GM12878 (cell line): ENCODE data around the gene BTBD9. TPM values are rescaled to one million over a fixed set of nuclear protein-coding genes. Genes with fewer than 3 reads are reported as not detected.

Experiments
- ATAC-seq: fragments of 200-7000 bp; cut with Tn5 transposase; 3 replicates; pipeline ENCODE4 v1.9.1; 2020; ENCODE audit warnings: mild to moderate bottlenecking, moderate library complexity
- BruUV-seq: library from RNA; stranded (reverse); fragments of 400-500 nt; replicated peaks from 2 replicates; lab custom pipeline; 2021; lab: Mats Ljungman, UMichigan
- CTCF ChIA-PET: fragments of 300-600 bp; sonication (Branson Sonifier 250); formaldehyde crosslinking; extraction: SDS; loops from one replicate; lab custom pipeline; 2021; ENCODE audit warnings: inconsistent platforms; lab: Yijun Ruan, JAX
- POLR2A ChIA-PET: fragments of 350-600 bp; formaldehyde crosslinking; extraction: SDS; loops from one replicate; lab custom pipeline; 2021; ENCODE audit warnings: inconsistent platforms; lab: Charles Lee
- RAD21 ChIA-PET: fragments of 300-600 bp; sonication (Branson Sonifier 250); formaldehyde crosslinking; loops from one replicate; lab custom pipeline; 2023; ENCODE audit warnings: antibody characterized with exemption; ENCODE audit not compliant: unreplicated experiment; lab: Charles Lee
- SMC1A ChIA-PET: fragments of 300-600 bp; sonication (Branson Sonifier 250); formaldehyde crosslinking; loops from one replicate; lab custom pipeline; 2023; ENCODE audit not compliant: unreplicated experiment, uncharacterized antibody; lab: Charles Lee
- DNase-seq: peaks from one replicate; pipeline ENCODE4 v3.0.0-alpha.2; 2011; ENCODE audit warnings: low read depth, low spot score
- FAIRE-seq: peaks from 3 replicates; lab custom pipeline; 2011; peaks lifted over from hg19 to GRCh38; lab: Jason Lieb, UNC
- H2AFZ ChIP-seq: 2 replicates; pipeline ENCODE4 v1.6.0; 2011; ENCODE audit warnings: low read depth, low read length, control low read depth; ENCODE audit not compliant: control insufficient read depth
- H3K27ac ChIP-seq: 2 replicates; pipeline ENCODE4 v1.5.1; 2011; ENCODE audit warnings: control low read depth; ENCODE audit not compliant: control insufficient read depth, insufficient read depth
- H3K27me3 ChIP-seq, 2 experiments: replicated peaks in 1 of 2; 2 replicates each; pipeline versions ENCODE4 v1.6.0 to v1.6.1; 2011; ENCODE audit warnings: low read length in 1 of 2; ENCODE audit not compliant: control insufficient read depth in 2 of 2, insufficient read depth in 2 of 2
- H3K36me3 ChIP-seq, 2 experiments: 2 replicates each; pipeline ENCODE4 v1.5.1; 2011; ENCODE audit warnings: low read length in 1 of 2; ENCODE audit not compliant: control insufficient read depth in 2 of 2, insufficient read depth in 2 of 2
- H3K4me1 ChIP-seq: 2 replicates; pipeline ENCODE4 v1.6.1; 2011; ENCODE audit warnings: mild to moderate bottlenecking, low read length, moderate library complexity, mixed read lengths; ENCODE audit not compliant: control insufficient read depth, insufficient read depth
- H3K4me2 ChIP-seq: 2 replicates; pipeline ENCODE4 v1.6.0; 2011; ENCODE audit warnings: control low read depth; ENCODE audit not compliant: control insufficient read depth, insufficient read depth
- H3K4me3 ChIP-seq: fragments of 200-600 bp; sonication (generic); 2 replicates; pipeline ENCODE4 v1.5.1; 2016
- H3K79me2 ChIP-seq: 2 replicates; pipeline ENCODE4 v1.6.0; 2011; ENCODE audit warnings: low read length; ENCODE audit not compliant: control insufficient read depth, insufficient read depth
- H3K9ac ChIP-seq: 2 replicates; pipeline ENCODE4 v1.8.0; 2011; ENCODE audit warnings: low read length, control low read depth, mixed read lengths; ENCODE audit not compliant: control insufficient read depth, insufficient read depth
- H3K9me3 ChIP-seq: replicated peaks from 3 replicates; pipeline ENCODE4 v1.5.1; 2011; ENCODE audit warnings: mild to moderate bottlenecking, low read length; ENCODE audit not compliant: control insufficient read depth, insufficient read depth
- H4K20me1 ChIP-seq: 2 replicates; pipeline ENCODE4 v1.6.0; 2011; ENCODE audit not compliant: control insufficient read depth, insufficient read depth
- BCL11A ChIP-seq: IDR thresholded peaks from 2 replicates; pipeline ENCODE4 v1.6.1; 2011; ENCODE audit warnings: low read depth, low read length
- BRCA1 ChIP-seq: IDR thresholded peaks from 2 replicates; pipeline ENCODE4 v1.6.1; 2011; ENCODE audit warnings: low read depth, low read length, improper control_type of control experiment
- CBX3 ChIP-seq: fragments of 200-600 bp; sonication (generic); IDR thresholded peaks from 2 replicates; pipeline ENCODE4 v1.6.1; 2016; ENCODE audit warnings: low read depth, borderline replicate concordance
- CEBPB ChIP-seq, 2 experiments: fragments of 150-350 bp in 1 of 2; IDR thresholded peaks; 2 replicates each; pipeline ENCODE4 v1.6.1; 2012 to 2014; ENCODE audit warnings: low read depth in 2 of 2, low read length in 2 of 2, borderline replicate concordance in 1 of 2, inconsistent platforms in 1 of 2
- E2F4 ChIP-seq: IDR thresholded peaks from 2 replicates; pipeline ENCODE4 v1.6.1; 2012; ENCODE audit warnings: low read depth, low read length, improper control_type of control experiment
- EP300 ChIP-seq, 2 experiments: fragments of 150-350 bp in 1 of 2; IDR thresholded peaks; 2 replicates each; pipeline ENCODE4 v1.6.1; 2011 to 2012; ENCODE audit warnings: low read depth in 2 of 2, low read length in 2 of 2, borderline replicate concordance in 1 of 2, improper control_type of control experiment in 1 of 2, inconsistent platforms in 1 of 2; ENCODE audit not compliant: control insufficient read depth in 1 of 2
- FOS ChIP-seq: IDR thresholded peaks from 3 replicates; pipeline ENCODE4 v1.6.1; 2011; ENCODE audit warnings: borderline replicate concordance; ENCODE audit not compliant: insufficient read length; ENCODE audit errors: extremely low read depth
- NFXL1 ChIP-seq: fragments of 450-650 bp; IDR thresholded peaks from 2 replicates; pipeline ENCODE4 v1.6.1; 2017; ENCODE audit warnings: antibody characterized with exemption, mild to moderate bottlenecking, borderline replicate concordance
- REST ChIP-seq: IDR thresholded peaks from 2 replicates; pipeline ENCODE4 v1.6.1; 2012; ENCODE audit warnings: mild to moderate bottlenecking, low read depth, low read length
- SMAD1 ChIP-seq: fragments of 450-650 bp; IDR thresholded peaks from 2 replicates; pipeline ENCODE4 v1.6.1; 2018; ENCODE audit warnings: mild to moderate bottlenecking, low read depth; ENCODE audit not compliant: partially characterized antibody
- WGBS: methylation state at CpG from one replicate; pipeline ENCODE4 v1.1.6; 2016; ENCODE audit warnings: low lambda C conversion rate; ENCODE audit not compliant: insufficient replicate concordance, insufficient coverage; ENCODE audit errors: missing lambda C conversion rate; 5-methylcytosine and 5-hydroxymethylcytosine counted together
- in situ Hi-C: fragments of 300-500 bp; cut with MboI; formaldehyde crosslinking; loops from 9 replicates; pipeline ENCODE4 v1.14.3; 2018; ENCODE audit warnings: mixed read lengths
- intact Hi-C: fragments of 100-400 bp; cut with micrococcal nuclease; formaldehyde crosslinking; loops from one replicate; pipeline ENCODE4 v1.14.2; 2022; ENCODE audit not compliant: unreplicated experiment
- polyA plus RNA-seq, 11 experiments: library from polyadenylated mRNA; depleted of rRNA in 4 of 11; unstranded in 6 of 11; stranded (reverse) in 5 of 11; fragments of >200 nt; fragmentation: Nextera tagmentation in 4 of 11; fragmentation: Illumina TruSeq in 1 of 11; extraction: Ambion mirVana in 4 of 11; extraction: Trizol in 1 of 11; gene quantifications; 1 replicate in 1 of 11; 2 replicates in 10 of 11; pipeline versions ENCODE4 v1.2.1 to v1.2.3, GENCODE V29; 2011 to 2016; ENCODE audit warnings: inconsistent platforms in 2 of 11, missing spikeins in 2 of 11, low read depth in 1 of 11
- total RNA-seq, 4 experiments: library from RNA; depleted of rRNA in 3 of 4; stranded (reverse); fragments of >200 nt in 3 of 4; fragmentation: Illumina TruSeq in 1 of 4; extraction: Trizol in 1 of 4; gene quantifications; 2 replicates each; pipeline versions ENCODE4 v1.2.1 to v1.2.3, GENCODE V29; 2013 to 2021
- TF ChIP-seq, protein P1 (sequence below): fragments of 450-650 bp; formaldehyde crosslinking; IDR thresholded peaks from 2 replicates; pipeline ENCODE4 v1.5.0; 2022; ENCODE audit warnings: mild to moderate bottlenecking, missing genetic modification characterization

Gene BTBD9
- total and polyA plus RNA-seq, 10 of the 15 experiments (the other 5 are each of a cell fraction or from before 2014, with no cell fraction given): 0.22 to 8.6 (median 4.6) TPM

GRCh38 chr6:38599261-38599660, 40.5 kb downstream of the BTBD9 start:
- SMC1A ChIA-PET: interaction anchor here (1.0 to 1.6 kb wide), 2 partner anchors 16 to 29 kb away, joined by 3 to 4 read pairs; no protein-coding TSS in a partner anchor
- no peak for TF ChIP-seq CEBPB (IDR thresholded peaks at IDR 0.05; ENCODE audit: borderline replicate concordance in 1 of 2, low read depth in 2 of 2, low read length in 2 of 2)
- no peak for TF ChIP-seq BRCA1
- no peak for TF ChIP-seq CBX3
- TF ChIP-seq SMAD1: no peak
- TF ChIP-seq NFXL1: no peak
- TF ChIP-seq, protein P1, sequence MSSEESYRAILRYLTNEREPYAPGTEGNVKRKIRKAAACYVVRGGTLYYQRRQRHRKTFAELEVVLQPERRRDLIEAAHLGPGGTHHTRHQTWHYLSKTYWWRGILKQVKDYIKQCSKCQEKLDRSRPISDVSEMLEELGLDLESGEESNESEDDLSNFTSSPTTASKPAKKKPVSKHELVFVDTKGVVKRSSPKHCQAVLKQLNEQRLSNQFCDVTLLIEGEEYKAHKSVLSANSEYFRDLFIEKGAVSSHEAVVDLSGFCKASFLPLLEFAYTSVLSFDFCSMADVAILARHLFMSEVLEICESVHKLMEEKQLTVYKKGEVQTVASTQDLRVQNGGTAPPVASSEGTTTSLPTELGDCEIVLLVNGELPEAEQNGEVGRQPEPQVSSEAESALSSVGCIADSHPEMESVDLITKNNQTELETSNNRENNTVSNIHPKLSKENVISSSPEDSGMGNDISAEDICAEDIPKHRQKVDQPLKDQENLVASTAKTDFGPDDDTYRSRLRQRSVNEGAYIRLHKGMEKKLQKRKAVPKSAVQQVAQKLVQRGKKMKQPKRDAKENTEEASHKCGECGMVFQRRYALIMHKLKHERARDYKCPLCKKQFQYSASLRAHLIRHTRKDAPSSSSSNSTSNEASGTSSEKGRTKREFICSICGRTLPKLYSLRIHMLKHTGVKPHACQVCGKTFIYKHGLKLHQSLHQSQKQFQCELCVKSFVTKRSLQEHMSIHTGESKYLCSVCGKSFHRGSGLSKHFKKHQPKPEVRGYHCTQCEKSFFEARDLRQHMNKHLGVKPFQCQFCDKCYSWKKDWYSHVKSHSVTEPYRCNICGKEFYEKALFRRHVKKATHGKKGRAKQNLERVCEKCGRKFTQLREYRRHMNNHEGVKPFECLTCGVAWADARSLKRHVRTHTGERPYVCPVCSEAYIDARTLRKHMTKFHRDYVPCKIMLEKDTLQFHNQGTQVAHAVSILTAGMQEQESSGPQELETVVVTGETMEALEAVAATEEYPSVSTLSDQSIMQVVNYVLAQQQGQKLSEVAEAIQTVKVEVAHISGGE (CRISPR knock-in tag): no peak
- no peak for TF ChIP-seq REST
- TF ChIP-seq BCL11A: no peak
- no peak for TF ChIP-seq FOS
- no peak for TF ChIP-seq E2F4
- no peak for TF ChIP-seq EP300 (IDR thresholded peaks at IDR 0.05; ENCODE audit: borderline replicate concordance in 1 of 2, control insufficient read depth in 1 of 2, low read depth in 2 of 2, low read length in 2 of 2)

More at GRCh38 chr6:38599261-38599660, 40.5 kb downstream of the BTBD9 start:
- Histone ChIP-seq H3K27me3 (no peaks in the 10 kb centered on the region), H3K4me3 (no peak overlapping the region), H3K9me3 (no peaks in the 10 kb centered on the region), H3K36me3 (no peaks in the 10 kb centered on the region), H3K4me1 (no peaks in the 10 kb centered on the region), H3K27ac (no peak overlapping the region), H3K4me2 (no peak overlapping the region), H4K20me1 (no peaks in the 10 kb centered on the region), H3K9ac (no peak overlapping the region), H2AFZ (no peak overlapping the region), H3K79me2 (no peaks in the 10 kb centered on the region)
- FAIRE-seq: no peak
- in situ Hi-C loops: no loop called here
- no peak for DNase-seq
- no peak for ATAC-seq
- ChIA-PET CTCF (interaction anchor here (0.8 to 1.4 kb wide), 3 partner anchors 11 to 566 kb away, joined by 3 to 4 read pairs (median 3); no protein-coding TSS in a partner anchor), RAD21 (no interaction called here), POLR2A (no interaction called here)
- BruUV-seq: no TSS peak
- 81% methylated on average over 5 of the region's 5 CpGs for WGBS
- intact Hi-C loops: no loop called here
